ENCODE measurements around the gene TMEM98. TPM values are rescaled to one million over a fixed set of nuclear protein-coding genes. Genes with fewer than 3 reads are reported as not detected.
"Not testable (repeated sequence)": the region's sequence is repeated elsewhere in the genome, so short reads cannot be mapped to it uniquely, and the experiment has no call there.

Gene TMEM98
- total RNA-seq, 1 donor from 2014 or later, result not detected

DNA sequence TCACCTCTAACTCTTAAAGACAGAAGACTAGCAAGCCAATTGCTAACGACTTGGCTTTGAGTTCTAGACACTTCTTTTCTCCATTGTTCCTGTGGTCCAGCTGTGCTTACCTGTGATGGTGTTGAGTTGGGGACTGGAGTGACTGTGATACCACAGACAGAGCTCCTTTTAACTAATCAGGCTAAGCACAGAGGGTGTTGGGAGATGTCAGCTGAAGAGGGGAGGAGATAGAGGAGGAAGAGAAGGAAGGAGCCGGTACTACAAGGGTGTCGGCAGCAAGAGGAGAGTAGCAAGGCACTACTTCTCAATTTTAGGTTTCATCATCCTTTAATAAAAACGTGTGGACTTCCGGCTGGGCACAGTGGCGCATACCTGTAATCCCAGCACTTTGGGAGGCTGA, 45.9 kb upstream of the TMEM98 start:
- DNase-seq (no peak), ATAC-seq (ENCODE audit: low read depth) (no peak)
- CTCF ChIA-PET, result interaction anchor here (1.0 kb wide), 1 partner anchor 28 kb away, joined by 3 read pairs; no protein-coding TSS in a partner anchor
- Mint-ChIP-seq H3K4me3 (no peak overlapping the region), H3K36me3 (ENCODE audit: low read depth) (no peaks in the 10 kb centered on the region), H3K27me3 (peaks cover 10% of the 10 kb centered on the region), H3K4me1 (peaks cover 5% of the 10 kb centered on the region), H3K9me3 (no peaks in the 10 kb centered on the region), H3K27ac (no peak overlapping the region)
- intact Hi-C loops (cut with micrococcal nuclease), result no loop called here
- POLR2A ChIA-PET, result no interaction called here
- TF ChIP-seq, protein P1, sequence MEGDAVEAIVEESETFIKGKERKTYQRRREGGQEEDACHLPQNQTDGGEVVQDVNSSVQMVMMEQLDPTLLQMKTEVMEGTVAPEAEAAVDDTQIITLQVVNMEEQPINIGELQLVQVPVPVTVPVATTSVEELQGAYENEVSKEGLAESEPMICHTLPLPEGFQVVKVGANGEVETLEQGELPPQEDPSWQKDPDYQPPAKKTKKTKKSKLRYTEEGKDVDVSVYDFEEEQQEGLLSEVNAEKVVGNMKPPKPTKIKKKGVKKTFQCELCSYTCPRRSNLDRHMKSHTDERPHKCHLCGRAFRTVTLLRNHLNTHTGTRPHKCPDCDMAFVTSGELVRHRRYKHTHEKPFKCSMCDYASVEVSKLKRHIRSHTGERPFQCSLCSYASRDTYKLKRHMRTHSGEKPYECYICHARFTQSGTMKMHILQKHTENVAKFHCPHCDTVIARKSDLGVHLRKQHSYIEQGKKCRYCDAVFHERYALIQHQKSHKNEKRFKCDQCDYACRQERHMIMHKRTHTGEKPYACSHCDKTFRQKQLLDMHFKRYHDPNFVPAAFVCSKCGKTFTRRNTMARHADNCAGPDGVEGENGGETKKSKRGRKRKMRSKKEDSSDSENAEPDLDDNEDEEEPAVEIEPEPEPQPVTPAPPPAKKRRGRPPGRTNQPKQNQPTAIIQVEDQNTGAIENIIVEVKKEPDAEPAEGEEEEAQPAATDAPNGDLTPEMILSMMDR (IDR thresholded peaks at IDR 0.05), result no peak

- Mint-ChIP-seq H3K4me3 (no peak overlapping the region), H3K4me1 (peaks cover 2% of the 10 kb centered on the region), H3K36me3 (ENCODE audit: low read depth) (no peaks in the 10 kb centered on the region), H3K9me3 (no peaks in the 10 kb centered on the region), H3K27ac (no peak overlapping the region), H3K27me3 (peaks cover 10% of the 10 kb centered on the region)
- POLR2A ChIA-PET, result no interaction called here
- TF ChIP-seq, protein P1 (IDR thresholded peaks at IDR 0.05), result no peak
- intact Hi-C loops (cut with micrococcal nuclease), result no loop called here
- CTCF ChIA-PET, result no interaction called here
- DNase-seq (no peak), ATAC-seq (ENCODE audit: low read depth) (no peak)
Observed at GRCh38 chr17:32882734-32883133, 45.2 kb upstream of the TMEM98 start.

- H3K27me3 Mint-ChIP-seq; H3K36me3 Mint-ChIP-seq (ENCODE audit: low read depth); ATAC-seq (ENCODE audit: low read depth); H3K4me3 Mint-ChIP-seq; H3K27ac Mint-ChIP-seq; DNase-seq; H3K4me1 Mint-ChIP-seq; H3K9me3 Mint-ChIP-seq; intact Hi-C loops (cut with micrococcal nuclease): not testable (repeated sequence)
- ChIA-PET CTCF (interaction anchor here (2.0 kb wide), 1 partner anchor 10 kb away, joined by 13 read pairs; the partner anchor contains the start of gene MYO1D), POLR2A (interaction anchor here (0.5 kb wide), 1 partner anchor 331 kb away, joined by 3 read pairs; no protein-coding TSS in a partner anchor)
Observed at GRCh38 chr17:32886951-32887350, 41.0 kb upstream of the TMEM98 start.

DNA sequence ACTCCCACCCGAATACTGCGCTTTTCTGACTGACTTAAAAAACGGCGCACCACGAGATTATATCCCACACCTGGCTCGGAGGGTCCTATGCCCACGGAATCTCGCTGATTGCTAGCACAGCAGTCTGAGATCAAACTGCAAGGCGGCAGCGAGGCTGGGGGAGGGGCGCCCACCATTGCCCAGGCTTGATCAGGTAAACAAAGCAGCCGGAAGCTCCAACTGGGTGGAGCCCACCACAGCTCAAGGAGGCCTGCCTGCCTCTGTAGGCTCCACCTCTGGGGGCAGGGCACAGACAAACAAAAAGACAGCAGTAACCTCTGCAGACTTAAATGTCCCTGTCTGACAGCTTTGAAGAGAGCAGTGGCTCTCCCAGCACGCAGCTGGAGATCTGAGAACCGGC, 40.5 kb upstream of the TMEM98 start:
- H3K36me3 Mint-ChIP-seq (ENCODE audit: low read depth); ATAC-seq (ENCODE audit: low read depth); H3K4me1 Mint-ChIP-seq; intact Hi-C loops (cut with micrococcal nuclease); H3K27me3 Mint-ChIP-seq; DNase-seq; CTCF ChIA-PET; H3K27ac Mint-ChIP-seq; H3K9me3 Mint-ChIP-seq; H3K4me3 Mint-ChIP-seq; POLR2A ChIA-PET: not testable (repeated sequence)

GRCh38 chr17:32894245-32894644, 33.7 kb upstream of the TMEM98 start:
- no peak for ATAC-seq (ENCODE audit: low read depth)

DNA sequence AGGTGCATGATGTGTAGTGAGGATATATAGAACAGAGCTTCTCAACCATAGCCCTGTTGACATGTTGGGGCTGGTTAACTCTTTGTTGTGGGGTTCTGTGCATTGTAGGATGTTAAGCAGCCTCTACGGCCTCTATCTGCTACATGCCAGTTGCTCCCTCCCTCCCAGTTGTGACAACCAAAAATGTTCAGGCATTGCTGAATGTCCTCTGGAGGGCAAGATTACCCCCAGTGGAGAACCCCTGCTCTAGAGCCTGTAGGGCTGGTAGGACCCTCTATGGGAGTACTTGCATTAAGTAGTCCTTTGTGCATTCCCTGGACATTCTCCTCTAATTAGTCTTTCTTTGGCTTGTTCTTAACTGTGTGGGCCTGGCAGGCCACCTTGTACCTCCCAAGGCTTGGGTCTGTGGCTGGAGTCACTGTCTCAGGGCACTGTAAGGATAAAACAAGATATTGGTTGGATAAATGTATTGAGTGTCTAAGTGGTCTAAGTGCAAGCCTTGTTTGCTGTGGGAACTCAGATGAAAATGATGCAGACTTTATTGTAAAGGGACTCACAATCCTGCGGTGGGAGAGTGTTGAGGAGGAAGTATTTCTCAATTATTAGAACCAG, 31.2 kb upstream of the TMEM98 start:
- H3K4me1 Mint-ChIP-seq, result no peaks in the 10 kb centered on the region

More at GRCh38 chr17:32894245-32894644, 33.7 kb upstream of the TMEM98 start:
- intact Hi-C loops (cut with micrococcal nuclease), result no loop called here
- H3K36me3 Mint-ChIP-seq (ENCODE audit: low read depth), result no peaks in the 10 kb centered on the region
- DNase-seq, result no peak
- no peaks in the 10 kb centered on the region for H3K4me1 Mint-ChIP-seq
- H3K4me3 Mint-ChIP-seq, result no peak overlapping the region
- no peaks in the 10 kb centered on the region for H3K9me3 Mint-ChIP-seq
- H3K27me3 Mint-ChIP-seq, result peaks cover 14% of the 10 kb centered on the region
- POLR2A ChIA-PET, result no interaction called here
- TF ChIP-seq, protein P1 (IDR thresholded peaks at IDR 0.05), result no peak
- CTCF ChIA-PET, result interaction anchor here (0.7 kb wide), 1 partner anchor 15 kb away, joined by 3 read pairs; no protein-coding TSS in a partner anchor
- H3K27ac Mint-ChIP-seq, result no peak overlapping the region

More for the DNA sequence above, 31.2 kb upstream of the TMEM98 start:
- intact Hi-C loops (cut with micrococcal nuclease), result no loop called here
- ChIA-PET POLR2A (no interaction called here), CTCF (no interaction called here)
- TF ChIP-seq, protein P1 (IDR thresholded peaks at IDR 0.05), result no peak
- H3K27ac Mint-ChIP-seq, result no peak overlapping the region
- no peak for ATAC-seq (ENCODE audit: low read depth)
- no peaks in the 10 kb centered on the region for H3K36me3 Mint-ChIP-seq (ENCODE audit: low read depth)
- H3K4me3 Mint-ChIP-seq, result no peak overlapping the region
- DNase-seq, result no peak
- no peaks in the 10 kb centered on the region for H3K9me3 Mint-ChIP-seq
- H3K27me3 Mint-ChIP-seq, result peaks cover 14% of the 10 kb centered on the region

Measured in activated B cell treated with CpG ODN at 0.5 μM for 24 hours (primary cell).